H9 (cell line): ENCODE results near the gene OPHN1. TPM values are rescaled to one million over a fixed set of nuclear protein-coding genes. Genes with fewer than 3 reads are reported as not detected.
A peak's percentile ranks its signal among the peaks of the same experiment; 100 is the strongest.

Source experiments
- DNase-seq: peaks from one replicate; pipeline ENCODE4 v3.0.0-alpha.2; 2017
- H2AFZ ChIP-seq: one replicate; pipeline ENCODE4 v1.6.1; 2013; ENCODE audit warnings: mild to moderate bottlenecking, low read length, control low read depth, moderate library complexity
- H2AK5ac ChIP-seq: 2 replicates; pipeline ENCODE4 v1.6.1; 2013; ENCODE audit warnings: low read length, control low read depth, mixed read lengths; ENCODE audit not compliant: insufficient read length
- H2BK120ac ChIP-seq: one replicate; pipeline ENCODE4 v1.6.1; 2013; ENCODE audit warnings: low read depth, mild to moderate bottlenecking, low read length, control low read depth, inconsistent platforms; ENCODE audit not compliant: poor library complexity, severe bottlenecking
- H2BK12ac ChIP-seq: 2 replicates; pipeline ENCODE4 v1.6.1; 2013; ENCODE audit warnings: low read length, control low read depth, mixed read lengths, low read depth; ENCODE audit not compliant: insufficient read length
- H2BK15ac ChIP-seq: 2 replicates; pipeline ENCODE4 v1.6.1; 2013; ENCODE audit warnings: low read depth, low read length, control low read depth
- H2BK20ac ChIP-seq: one replicate; pipeline ENCODE4 v1.6.1; 2013; ENCODE audit warnings: low read depth, mild to moderate bottlenecking, low read length, control low read depth, inconsistent platforms; ENCODE audit not compliant: poor library complexity, severe bottlenecking
- H2BK5ac ChIP-seq: 2 replicates; pipeline ENCODE4 v1.6.1; 2013; ENCODE audit warnings: low read length, control low read depth, mixed read lengths; ENCODE audit not compliant: insufficient read length
- H3K14ac ChIP-seq: 2 replicates; pipeline ENCODE4 v1.6.1; 2013; ENCODE audit warnings: low read length, control low read depth; ENCODE audit not compliant: insufficient read depth
- H3K18ac ChIP-seq: 2 replicates; pipeline ENCODE4 v1.6.1; 2013; ENCODE audit warnings: low read depth, mild to moderate bottlenecking, mixed read lengths, low read length, control low read depth; ENCODE audit not compliant: insufficient read length
- H3K23ac ChIP-seq: 2 replicates; pipeline ENCODE4 v1.6.1; 2013; ENCODE audit warnings: low read length, control low read depth, mixed read lengths, low read depth; ENCODE audit not compliant: insufficient read length
- H3K23me2 ChIP-seq: 2 replicates; pipeline ENCODE4 v1.6.1; 2013; ENCODE audit warnings: low read depth, mild to moderate bottlenecking, mixed read lengths, low read length, control low read depth; ENCODE audit not compliant: insufficient read length, poor library complexity, severe bottlenecking
- H3K27ac ChIP-seq: 2 replicates; pipeline ENCODE4 v1.5.1; 2013; ENCODE audit warnings: low read length, control low read depth, mixed read lengths, low read depth; ENCODE audit not compliant: insufficient read length
- H3K27me3 ChIP-seq: 2 replicates; pipeline ENCODE4 v1.6.1; 2013; ENCODE audit warnings: low read length, control low read depth, inconsistent platforms; ENCODE audit not compliant: insufficient read depth
- H3K4ac ChIP-seq: 2 replicates; pipeline ENCODE4 v1.6.1; 2013; ENCODE audit warnings: low read depth, mild to moderate bottlenecking, control low read depth, inconsistent platforms, low read length, moderate library complexity
- H3K4me1 ChIP-seq: 2 replicates; pipeline ENCODE4 v1.6.1; 2013; ENCODE audit warnings: low read length, control low read depth, inconsistent platforms; ENCODE audit not compliant: insufficient read depth
- H3K4me2 ChIP-seq: 2 replicates; pipeline ENCODE4 v1.6.1; 2013; ENCODE audit warnings: low read length, control low read depth, mixed read lengths; ENCODE audit not compliant: insufficient read length, insufficient read depth
- H3K56ac ChIP-seq: 2 replicates; pipeline ENCODE4 v1.6.1; 2013; ENCODE audit warnings: low read depth, mild to moderate bottlenecking, mixed read lengths, low read length, control low read depth; ENCODE audit not compliant: insufficient read length
- H3K79me1 ChIP-seq: 2 replicates; pipeline ENCODE4 v1.6.1; 2013; ENCODE audit warnings: low read depth, mild to moderate bottlenecking, moderate library complexity, low read length, control low read depth, inconsistent platforms; ENCODE audit not compliant: insufficient read depth, poor library complexity, severe bottlenecking
- H3K79me2 ChIP-seq: 2 replicates; pipeline ENCODE4 v1.6.1; 2013; ENCODE audit warnings: low read length, control low read depth, inconsistent platforms; ENCODE audit not compliant: insufficient read depth
- H3K9ac ChIP-seq: 2 replicates; pipeline ENCODE4 v1.6.1; 2013; ENCODE audit warnings: low read length, control low read depth, mixed read lengths; ENCODE audit not compliant: insufficient read length; ENCODE audit errors: extremely low read depth
- H3K9me3 ChIP-seq: one replicate; pipeline ENCODE4 v1.6.1; 2013; ENCODE audit warnings: low read depth, low read length, inconsistent platforms; ENCODE audit not compliant: control insufficient read depth
- H3T11ph ChIP-seq: one replicate; pipeline ENCODE4 v1.6.1; 2013; ENCODE audit warnings: mild to moderate bottlenecking, low read length, control low read depth, inconsistent platforms
- H4K20me1 ChIP-seq: one replicate; pipeline ENCODE4 v1.6.1; 2013; ENCODE audit not compliant: control insufficient read depth, insufficient read length, insufficient read depth
- H4K5ac ChIP-seq: 2 replicates; pipeline ENCODE4 v1.6.1; 2013; ENCODE audit warnings: low read depth, mild to moderate bottlenecking, mixed read lengths, low read length, control low read depth; ENCODE audit not compliant: insufficient read length
- H4K8ac ChIP-seq: replicated peaks from 2 replicates; pipeline ENCODE4 v1.6.1; 2013; ENCODE audit warnings: low read length, control low read depth, mixed read lengths, low read depth; ENCODE audit not compliant: insufficient read length
- H4K91ac ChIP-seq: 2 replicates; pipeline ENCODE4 v1.6.1; 2013; ENCODE audit warnings: low read depth, mild to moderate bottlenecking, moderate library complexity, mixed read lengths, low read length, control low read depth; ENCODE audit not compliant: insufficient read length
- H3K27ac Mint-ChIP-seq, 3 experiments: 2 replicates in 2 of 3; 3 replicates in 1 of 3; pipeline ENCODE4 v1.8.0; 2020 to 2021; ENCODE audit warnings: mixed read lengths in 3 of 3, mild to moderate bottlenecking in 1 of 3, moderate library complexity in 1 of 3
- H3K27me3 Mint-ChIP-seq: 2 replicates; pipeline ENCODE4 v1.8.0; 2021; ENCODE audit warnings: low read depth, mild to moderate bottlenecking, moderate library complexity, mixed read lengths
- H3K36me3 Mint-ChIP-seq, 3 experiments: 2 replicates in 2 of 3; 3 replicates in 1 of 3; pipeline ENCODE4 v1.8.0; 2020 to 2021; ENCODE audit warnings: low read depth in 3 of 3, mixed read lengths in 3 of 3; ENCODE audit not compliant: insufficient read depth in 1 of 3
- H3K4me1 Mint-ChIP-seq, 2 experiments: 2 replicates each; pipeline ENCODE4 v1.8.0; 2020; ENCODE audit warnings: mixed read lengths in 2 of 2
- H3K4me3 Mint-ChIP-seq, 2 experiments: 2 replicates in 1 of 2; 3 replicates in 1 of 2; pipeline ENCODE4 v1.8.0; 2020 to 2021; ENCODE audit warnings: mild to moderate bottlenecking in 2 of 2, mixed read lengths in 2 of 2, moderate library complexity in 1 of 2
- H3K9me3 Mint-ChIP-seq, 2 experiments: 2 replicates in 1 of 2; 3 replicates in 1 of 2; pipeline ENCODE4 v1.8.0; 2020; ENCODE audit warnings: mild to moderate bottlenecking in 2 of 2, mixed read lengths in 2 of 2, moderate library complexity in 1 of 2
- CTCF ChIP-seq: fragments of 200-600 bp; sonication (generic); conservative IDR thresholded peaks from 3 replicates; pipeline ENCODE4 v1.8.0; 2021; ENCODE audit warnings: antibody characterized with exemption, mild to moderate bottlenecking
- WGBS: extraction: QIAGEN DNeasy Blood & Tissue Kit; methylation state at CpG from one replicate; pipeline ENCODE4 v1.1.7; 2013; ENCODE audit warnings: missing lambda C conversion rate, low lambda C conversion rate, mixed read lengths; ENCODE audit not compliant: insufficient read length; ENCODE audit errors: extremely low coverage; 5-methylcytosine and 5-hydroxymethylcytosine counted together
- total RNA-seq: library from RNA; stranded (reverse); gene quantifications from 2 replicates; pipeline ENCODE4 v1.2.1, GENCODE V29; 2021

OPHN1 gene
- total RNA-seq, 1 experiment from 2014 or later = 1.5 TPM

- Mint-ChIP-seq H3K36me3 (peaks cover 0 to under 1% (median 0%) of the 10 kb centered on the region in 3 experiments; a peak in 1 of 7 replicates), H3K27ac (no peak overlapping the region), H3K27me3 (no peaks in the 10 kb centered on the region), H3K9me3 (peaks cover 48 to 71% of the 10 kb centered on the region in 2 experiments), H3K4me3 (no peak overlapping the region), H3K4me1 (peaks cover 11 to 13% of the 10 kb centered on the region in 2 experiments)
- peak; percentile 69 for TF ChIP-seq CTCF
- Histone ChIP-seq H3K4me2 (no peak overlapping the region), H3T11ph (no peak overlapping the region), H4K91ac (no peak overlapping the region), H3K79me1 (no peaks in the 10 kb centered on the region), H2BK120ac (no peak overlapping the region), H2BK20ac (no peak overlapping the region), H3K4me1 (no peaks in the 10 kb centered on the region; the same call in 1 of the 2 replicates), H2BK12ac (no peak overlapping the region), H2AFZ (no peak overlapping the region), H3K27ac (no peak overlapping the region), H3K23ac (no peak overlapping the region), H2AK5ac (no peak overlapping the region), H3K23me2 (no peaks in the 10 kb centered on the region), H3K56ac (no peak overlapping the region), H2BK15ac (no peak overlapping the region), H2BK5ac (no peak overlapping the region), H3K9me3 (peaks cover 4% of the 10 kb centered on the region), H3K4ac (no peak overlapping the region), H3K9ac (no peak overlapping the region), H4K8ac (no peak overlapping the region), H4K5ac (no peak overlapping the region), H3K27me3 (no peaks in the 10 kb centered on the region), H3K14ac (no peak overlapping the region), H4K20me1 (no peaks in the 10 kb centered on the region), H3K18ac (no peak overlapping the region), H3K79me2 (no peaks in the 10 kb centered on the region)
- DNase-seq = peak; percentile 48
- WGBS = no CpG with 5 or more reads among the region's 7 CpGs
Observed at GRCh38 chrX:68238568-68238967, 194.7 kb downstream of the OPHN1 start.
